Spleen (tissue), 11 donors: ENCODE results near the gene PYGO2. TPM values are rescaled to one million over a fixed set of nuclear protein-coding genes. Genes with fewer than 3 reads are reported as not detected.

Source experiments
- microRNA-seq, 3 donors: library from miRNA; unstranded; fragments of <30 nt; microRNA quantifications; one replicate each; pipeline versions ENCODE4 to v1.1.0, GENCODE V29; 2019 to 2020
- polyA plus RNA-seq, 3 donors: library from polyadenylated mRNA; stranded (reverse); fragments of 200-250 nt; gene quantifications; one replicate each; pipeline ENCODE4 v1.2.1, GENCODE V29; 2013
- small RNA-seq, 4 donors: library from RNA; depleted of rRNA; stranded (forward); fragments of <200 nt; gene quantifications; one replicate each; pipeline ENCODE3, GENCODE V24; 2016
- total RNA-seq, 7 donors: library from RNA; depleted of rRNA in 3 of 7; stranded (reverse); fragments of >200 nt in 3 of 7; fragmentation: NEBNext Ultra II Directional in 4 of 7; extraction: Animal tissue kit (Norgen Biotek cat#: 25700) in 4 of 7; gene quantifications; one replicate each; pipeline versions ENCODE4 v1.1.0 to v1.2.1, GENCODE V29; 2016 to 2021
- donor health status: healthy with polysubstance abuse.
- donor health status: DM: no; HTN: no; CAD: no; lungs with moderate emphysema.
- donor health status: DM: no; HTN: no; CAD: no.
- donor health status: Bipolar disorder and iron deficiency.
- donor health status: healthy.
- donor health status: DM: no; HTN: no; CAD: no.
- donor health status: DM: yes; HTN: yes; CAD: no.

Gene PYGO2
- total and polyA plus RNA-seq, 10 donors: 19.8 to 36.6 (median 35.2) TPM

Small RNA genes lying within 50 kb of the gene (microRNA-seq; reads per million reads assigned to microRNA genes)
- 0.57 to 1.1 (median 1.1) reads per million in 3 donors for gene MIR4258

Small RNA genes lying within 50 kb of the gene (small RNA-seq; reads per million reads assigned to genes)
- gene MIR4258: 0 reads per million in 4 donors
- gene RF00017: 0 reads per million in 4 donors

Other genes starting within 250 kb of the PYGO2 start
- gene KCNN3, start 91.5 kb downstream of the PYGO2 start, total RNA-seq: 10 to 100 TPM in 3 of 7 donors, 1 to 10 TPM in 4; 3.8 to 15.1 (median 10.0) TPM
- under 1 TPM; 0.13 to 0.54 (median 0.53) TPM for gene KCNN3, start 91.5 kb downstream of the PYGO2 start, polyA plus RNA-seq
- 10 to 100 TPM; 12.4 to 50.6 (median 33.8) TPM for gene PMVK, start 25.1 kb downstream of the PYGO2 start, total RNA-seq
- gene PMVK, start 25.1 kb downstream of the PYGO2 start, polyA plus RNA-seq: 10 to 100 TPM; 30.3 to 68.8 (median 42.2) TPM
- 100 to 1,000 TPM in 3 of 7 donors, 10 to 100 TPM in 4; 70.2 to 125 (median 95.0) TPM for gene PBXIP1, start 5.7 kb downstream of the PYGO2 start, total RNA-seq
- 10 to 100 TPM; 55.5 to 75.7 (median 62.2) TPM for gene PBXIP1, start 5.7 kb downstream of the PYGO2 start, polyA plus RNA-seq
- gene SHC1, start 9.0 kb upstream of the PYGO2 start, total RNA-seq: 100 to 1,000 TPM in 4 of 7 donors, 10 to 100 TPM in 3; 63.4 to 133 (median 108) TPM
- 10 to 100 TPM; 36.8 to 49.8 (median 48.6) TPM for gene SHC1, start 9.0 kb upstream of the PYGO2 start, polyA plus RNA-seq
- gene CKS1B, start 12.9 kb upstream of the PYGO2 start, total RNA-seq: 10 to 100 TPM; 15.7 to 42.5 (median 27.2) TPM
- gene CKS1B, start 12.9 kb upstream of the PYGO2 start, polyA plus RNA-seq: 10 to 100 TPM; 17.0 to 51.5 (median 43.2) TPM
- gene FLAD1, start 21.6 kb upstream of the PYGO2 start, total RNA-seq: 10 to 100 TPM; 27.1 to 35.8 (median 30.3) TPM
- gene FLAD1, start 21.6 kb upstream of the PYGO2 start, polyA plus RNA-seq: 10 to 100 TPM; 31.9 to 43.4 (median 40.1) TPM
- gene LENEP, start 31.8 kb upstream of the PYGO2 start, total RNA-seq: under 1 TPM in 1 of 7 donors, not detected in 6; 0.60 TPM
- gene LENEP, start 31.8 kb upstream of the PYGO2 start, polyA plus RNA-seq: not detected
- gene ZBTB7B, start 41.0 kb upstream of the PYGO2 start, total RNA-seq: 10 to 100 TPM; 44.0 to 88.9 (median 68.8) TPM
- gene ZBTB7B, start 41.0 kb upstream of the PYGO2 start, polyA plus RNA-seq: 10 to 100 TPM; 11.1 to 38.6 (median 13.4) TPM
- 1 to 10 TPM in 2 of 7 donors, under 1 TPM in 4, not detected in 1; 0.54 to 4.1 (median 0.71) TPM for gene DCST2, start 72.0 kb upstream of the PYGO2 start, total RNA-seq
- 1 to 10 TPM; 1.0 to 2.1 (median 1.7) TPM for gene DCST2, start 72.0 kb upstream of the PYGO2 start, polyA plus RNA-seq
- not detected for gene DCST1, start 72.0 kb upstream of the PYGO2 start, total RNA-seq
- not detected for gene DCST1, start 72.0 kb upstream of the PYGO2 start, polyA plus RNA-seq
- 100 to 1,000 TPM in 2 of 7 donors, 10 to 100 TPM in 5; 70.8 to 205 (median 84.6) TPM for gene ADAM15, start 89.5 kb upstream of the PYGO2 start, total RNA-seq
- 100 to 1,000 TPM in 2 of 3 donors, 10 to 100 TPM in 1; 76.4 to 313 (median 286) TPM for gene ADAM15, start 89.5 kb upstream of the PYGO2 start, polyA plus RNA-seq
- gene EFNA4, start 102.0 kb upstream of the PYGO2 start, total RNA-seq: 1 to 10 TPM; 4.6 to 7.7 (median 6.0) TPM
- gene EFNA4, start 102.0 kb upstream of the PYGO2 start, polyA plus RNA-seq: 1 to 10 TPM; 7.3 to 9.5 (median 8.7) TPM
- 1 to 10 TPM in 6 of 7 donors, not detected in 1; 1.6 to 4.3 (median 2.4) TPM for gene EFNA3, start 117.1 kb upstream of the PYGO2 start, total RNA-seq
- 1 to 10 TPM; 1.4 to 2.0 (median 1.7) TPM for gene EFNA3, start 117.1 kb upstream of the PYGO2 start, polyA plus RNA-seq
- gene EFNA1, start 166.1 kb upstream of the PYGO2 start, total RNA-seq: 10 to 100 TPM in 5 of 7 donors, 1 to 10 TPM in 2; 8.0 to 19.4 (median 10.3) TPM
- 1 to 10 TPM; 3.7 to 8.0 (median 7.8) TPM for gene EFNA1, start 166.1 kb upstream of the PYGO2 start, polyA plus RNA-seq
- gene SLC50A1, start 174.1 kb upstream of the PYGO2 start, total RNA-seq: 10 to 100 TPM; 28.4 to 41.4 (median 38.2) TPM
- 10 to 100 TPM; 60.1 to 73.8 (median 72.5) TPM for gene SLC50A1, start 174.1 kb upstream of the PYGO2 start, polyA plus RNA-seq
- 10 to 100 TPM; 25.0 to 62.4 (median 49.9) TPM for gene DPM3, start 178.7 kb upstream of the PYGO2 start, total RNA-seq
- gene DPM3, start 178.7 kb upstream of the PYGO2 start, polyA plus RNA-seq: 100 to 1,000 TPM; 205 to 262 (median 229) TPM
- gene KRTCAP2, start 211.5 kb upstream of the PYGO2 start, total RNA-seq: 100 to 1,000 TPM; 113 to 154 (median 136) TPM
- gene KRTCAP2, start 211.5 kb upstream of the PYGO2 start, polyA plus RNA-seq: 100 to 1,000 TPM; 193 to 203 (median 200) TPM
- 1 to 10 TPM in 6 of 7 donors, under 1 TPM in 1; 0.83 to 3.6 (median 1.6) TPM for gene TRIM46, start 212.1 kb upstream of the PYGO2 start, total RNA-seq
- gene TRIM46, start 212.1 kb upstream of the PYGO2 start, polyA plus RNA-seq: under 1 TPM; 0.35 to 0.77 (median 0.46) TPM
- gene THBS3, start 246.1 kb upstream of the PYGO2 start, total RNA-seq: 10 to 100 TPM; 14.3 to 22.6 (median 20.5) TPM
- 10 to 100 TPM; 10.2 to 31.2 (median 27.7) TPM for gene THBS3, start 246.1 kb upstream of the PYGO2 start, polyA plus RNA-seq
- gene MTX1, start 246.9 kb upstream of the PYGO2 start, total RNA-seq: 10 to 100 TPM; 28.2 to 40.9 (median 33.2) TPM
- 10 to 100 TPM; 43.7 to 48.4 (median 44.5) TPM for gene MTX1, start 246.9 kb upstream of the PYGO2 start, polyA plus RNA-seq